Lower leg skin (tissue), 4 donors: ENCODE measurements around the gene SFMBT2. TPM values are rescaled to one million over a fixed set of nuclear protein-coding genes. Genes with fewer than 3 reads are reported as not detected.

Experiments
- DNase-seq, 2 donors: peaks; one replicate each; pipeline ENCODE4 v3.0.0-alpha.2; 2019; ENCODE audit warnings: low spot score in 2 of 2
- H3K4me3 ChIP-seq: fragments of 200-600 bp; sonication (generic); 2 replicates; pipeline ENCODE4 v1.5.1; 2017; ENCODE audit warnings: mild to moderate bottlenecking, low read depth; ENCODE audit not compliant: poor library complexity, severe bottlenecking
- CTCF ChIP-seq, 3 donors: fragments of 450-650 bp; IDR thresholded peaks; one replicate each; pipeline ENCODE4 v1.5.1; 2016; ENCODE audit warnings: antibody characterized with exemption in 3 of 3, mild to moderate bottlenecking in 3 of 3, moderate library complexity in 2 of 3
- POLR2A ChIP-seq, 2 donors: fragments of 450-650 bp; IDR thresholded peaks; one replicate each; pipeline ENCODE4 v1.6.1; 2016 to 2017; ENCODE audit warnings: antibody characterized with exemption in 2 of 2, mild to moderate bottlenecking in 1 of 2, moderate library complexity in 1 of 2
- WGBS, 2 donors: methylation state at CpG; one replicate each; pipeline ENCODE4 v1.1.5; 2018; 5-methylcytosine and 5-hydroxymethylcytosine counted together
- intact Hi-C: fragments of 100-400 bp; cut with DNase I; formaldehyde crosslinking; loops from one replicate; pipeline ENCODE4 v1.15.0; 2023; ENCODE audit warnings: low total_unique reads
- total RNA-seq, 4 donors: library from RNA; depleted of rRNA; stranded (reverse); fragments of >200 nt; gene quantifications; one replicate each; pipeline ENCODE4 v1.1.0, GENCODE V29; 2016

SFMBT2 gene
- total RNA-seq, 4 donors from 2014 or later = 0.42 to 3.3 (median 1.9) TPM

- intact Hi-C loops = no loop called here
- no peak for TF ChIP-seq POLR2A (IDR thresholded peaks at IDR 0.05)
- TF ChIP-seq CTCF (IDR thresholded peaks at IDR 0.05) = no peak
- no peak for DNase-seq
- WGBS, 2 donors = 58 to 67% methylated on average over 9 of the region's 9 CpGs
- no peak overlapping the region for H3K4me3 ChIP-seq
These were observed 99.5 kb downstream of the SFMBT2 start for GRCh38 chr10:7311218-7311849.

- no peak for TF ChIP-seq CTCF (IDR thresholded peaks at IDR 0.05)
- TF ChIP-seq POLR2A (IDR thresholded peaks at IDR 0.05) = no peak
- no peak overlapping the region for H3K4me3 ChIP-seq
- intact Hi-C loops = no loop called here
- DNase-seq = no peak
- WGBS, 2 donors = 95 to 97% methylated on average over 8 of the region's 8 CpGs
These were observed 100.8 kb downstream of the SFMBT2 start for GRCh38 chr10:7310076-7310475.

- no peak for TF ChIP-seq POLR2A (IDR thresholded peaks at IDR 0.05)
- intact Hi-C loops = no loop called here
- H3K4me3 ChIP-seq = no peak overlapping the region
- no peak for DNase-seq
- WGBS, 2 donors = 96% methylated on average over 7 of the region's 7 CpGs
These were observed 102.0 kb downstream of the SFMBT2 start for GRCh38 chr10:7308826-7309225.

- no peak for DNase-seq
- H3K4me3 ChIP-seq = no peak overlapping the region
- TF ChIP-seq POLR2A (IDR thresholded peaks at IDR 0.05) = no peak
- intact Hi-C loops = no loop called here
These were observed 104.2 kb downstream of the SFMBT2 start for GRCh38 chr10:7306616-7307015.

- DNase-seq = no peak
- 43 to 67% methylated on average over 9 of the region's 9 CpGs for WGBS, 2 donors
- intact Hi-C loops = no loop called here
These were observed 104.7 kb downstream of the SFMBT2 start for GRCh38 chr10:7306147-7306546.

GRCh38 chr10:7305053-7305452 lies 105.8 kb downstream of the SFMBT2 start:
- no peak for DNase-seq
- H3K4me3 ChIP-seq = no peak overlapping the region
- intact Hi-C loops = no loop called here
- TF ChIP-seq CTCF (IDR thresholded peaks at IDR 0.05) (no peak), POLR2A (IDR thresholded peaks at IDR 0.05) (no peak)
- WGBS, 2 donors = 86 to 88% methylated on average over 6 of the region's 6 CpGs

More at GRCh38 chr10:7306147-7306546, 104.7 kb downstream of the SFMBT2 start:
- TF ChIP-seq CTCF (IDR thresholded peaks at IDR 0.05) (no peak), POLR2A (IDR thresholded peaks at IDR 0.05) (no peak)
- H3K4me3 ChIP-seq = no peak overlapping the region

GRCh38 chr10:7304110-7304509 lies 106.7 kb downstream of the SFMBT2 start:
- whole genome bisulfite sequencing, 2 donors = 96 to 97% methylated on average over 4 of the region's 4 CpGs
- TF ChIP-seq CTCF (IDR thresholded peaks at IDR 0.05) (no peak), POLR2A (IDR thresholded peaks at IDR 0.05) (no peak)
- no peak for DNase-seq
- intact Hi-C loops = no loop called here
- no peak overlapping the region for H3K4me3 ChIP-seq
